Natural killer cell (primary cell): ENCODE results near the gene STUM. TPM values are rescaled to one million over a fixed set of nuclear protein-coding genes. Genes with fewer than 3 reads are reported as not detected.

Experiments
- ATAC-seq, 3 donors: fragments of 150-1000 bp in 2 of 3; fragments of 200-7000 bp in 1 of 3; cut with Tn5 transposase; 1 replicate in 1 of 3; 2 replicates in 2 of 3; pipeline ENCODE4 v1.10.0; 2021; ENCODE audit warnings: mild to moderate bottlenecking in 2 of 3, moderate library complexity in 2 of 3
- DNase-seq, 2 donors: peaks; one replicate each; pipeline versions ENCODE4 v3.0.0 to v3.0.0-alpha.2; 2013 to 2021; ENCODE audit warnings: mixed read lengths in 1 of 2
- H3K27ac ChIP-seq: one replicate; pipeline ENCODE4 v1.5.1; 2013; ENCODE audit warnings: mild to moderate bottlenecking, low read length
- H3K27me3 ChIP-seq: one replicate; pipeline ENCODE4 v1.6.1; 2013; ENCODE audit warnings: low read length; ENCODE audit not compliant: control insufficient read depth, insufficient read depth
- H3K36me3 ChIP-seq: one replicate; pipeline ENCODE4 v1.6.1; 2013; ENCODE audit warnings: low read length; ENCODE audit not compliant: control insufficient read depth, insufficient read depth
- H3K4me1 ChIP-seq: one replicate; pipeline ENCODE4 v1.6.1; 2013; ENCODE audit warnings: low read length; ENCODE audit not compliant: control insufficient read depth, insufficient read depth
- H3K4me3 ChIP-seq: one replicate; pipeline ENCODE4 v1.5.1; 2013; ENCODE audit warnings: low read length
- H3K9me3 ChIP-seq: one replicate; pipeline ENCODE4 v1.6.1; 2013; ENCODE audit warnings: low read length; ENCODE audit not compliant: control insufficient read depth, insufficient read depth
- H3K27ac Mint-ChIP-seq, 2 donors: one replicate each; pipeline ENCODE4 v1.8.0; 2022; ENCODE audit warnings: mild to moderate bottlenecking in 2 of 2, mixed read lengths in 2 of 2, moderate library complexity in 1 of 2
- H3K27me3 Mint-ChIP-seq, 2 donors: one replicate each; pipeline ENCODE4 v1.8.0; 2022; ENCODE audit warnings: low read depth in 2 of 2, mixed read lengths in 2 of 2
- H3K36me3 Mint-ChIP-seq: one replicate; pipeline ENCODE4 v1.8.0; 2022; ENCODE audit warnings: mixed read lengths
- H3K4me1 Mint-ChIP-seq, 2 donors: one replicate each; pipeline ENCODE4 v1.8.0; 2022; ENCODE audit warnings: mixed read lengths in 2 of 2
- H3K4me3 Mint-ChIP-seq: one replicate; pipeline ENCODE4 v1.8.0; 2022; ENCODE audit warnings: mild to moderate bottlenecking, moderate library complexity, mixed read lengths
- H3K9me3 Mint-ChIP-seq, 2 donors: one replicate each; pipeline ENCODE4 v1.8.0; 2022; ENCODE audit warnings: mixed read lengths in 2 of 2
- WGBS: methylation state at CpG from one replicate; pipeline ENCODE4 v1.1.7; 2013; ENCODE audit warnings: missing lambda C conversion rate; ENCODE audit not compliant: insufficient coverage; 5-methylcytosine and 5-hydroxymethylcytosine counted together
- intact Hi-C: fragments of 100-400 bp; cut with micrococcal nuclease; formaldehyde crosslinking; loops from one replicate; pipeline ENCODE4 v1.14.2; 2022
- total RNA-seq, 4 donors: library from RNA; stranded (reverse); fragments of 120-200 nt in 1 of 4; gene quantifications; one replicate each; pipeline versions ENCODE4 v1.2.3 to v1.2.4, GENCODE V29; 2013 to 2022
- TF ChIP-seq, protein P1 (sequence below): fragments of 200-600 bp; IDR thresholded peaks from one replicate; pipeline ENCODE4 v1.8.0; 2022; ENCODE audit warnings: antibody characterized with exemption

Gene STUM
- total RNA-seq, 3 donors from 2014 or later (not counting 1 experiment from before 2014, with no cell fraction given): not detected

GRCh38 chr1:226650236-226650841 is 101.8 kb downstream of the STUM start:
- H3K36me3 ChIP-seq: peaks cover 36% of the 10 kb centered on the region
- no peak overlapping the region for H3K27ac Mint-ChIP-seq
- ATAC-seq (no peak), DNase-seq (no peak)
- peaks cover 22 to 27% of the 10 kb centered on the region in 2 donors for H3K4me1 Mint-ChIP-seq
- H3K27me3 ChIP-seq: no peaks in the 10 kb centered on the region
- TF ChIP-seq, protein P1, sequence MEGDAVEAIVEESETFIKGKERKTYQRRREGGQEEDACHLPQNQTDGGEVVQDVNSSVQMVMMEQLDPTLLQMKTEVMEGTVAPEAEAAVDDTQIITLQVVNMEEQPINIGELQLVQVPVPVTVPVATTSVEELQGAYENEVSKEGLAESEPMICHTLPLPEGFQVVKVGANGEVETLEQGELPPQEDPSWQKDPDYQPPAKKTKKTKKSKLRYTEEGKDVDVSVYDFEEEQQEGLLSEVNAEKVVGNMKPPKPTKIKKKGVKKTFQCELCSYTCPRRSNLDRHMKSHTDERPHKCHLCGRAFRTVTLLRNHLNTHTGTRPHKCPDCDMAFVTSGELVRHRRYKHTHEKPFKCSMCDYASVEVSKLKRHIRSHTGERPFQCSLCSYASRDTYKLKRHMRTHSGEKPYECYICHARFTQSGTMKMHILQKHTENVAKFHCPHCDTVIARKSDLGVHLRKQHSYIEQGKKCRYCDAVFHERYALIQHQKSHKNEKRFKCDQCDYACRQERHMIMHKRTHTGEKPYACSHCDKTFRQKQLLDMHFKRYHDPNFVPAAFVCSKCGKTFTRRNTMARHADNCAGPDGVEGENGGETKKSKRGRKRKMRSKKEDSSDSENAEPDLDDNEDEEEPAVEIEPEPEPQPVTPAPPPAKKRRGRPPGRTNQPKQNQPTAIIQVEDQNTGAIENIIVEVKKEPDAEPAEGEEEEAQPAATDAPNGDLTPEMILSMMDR: no peak
- no peaks in the 10 kb centered on the region for H3K36me3 Mint-ChIP-seq
- no peaks in the 10 kb centered on the region for H3K27me3 Mint-ChIP-seq
- H3K9me3 ChIP-seq: no peaks in the 10 kb centered on the region
- no peaks in the 10 kb centered on the region for H3K9me3 Mint-ChIP-seq
- peaks cover 25% of the 10 kb centered on the region for H3K4me1 ChIP-seq
- H3K4me3 Mint-ChIP-seq: no peak overlapping the region
- H3K4me3 ChIP-seq: no peak overlapping the region
- WGBS: 86% methylated on average over 11 of the region's 11 CpGs
- no peak overlapping the region for H3K27ac ChIP-seq
- intact Hi-C loops: loop anchor here (5.0 kb wide), 1 partner anchor 37 kb away; no protein-coding TSS in a partner anchor

DNA sequence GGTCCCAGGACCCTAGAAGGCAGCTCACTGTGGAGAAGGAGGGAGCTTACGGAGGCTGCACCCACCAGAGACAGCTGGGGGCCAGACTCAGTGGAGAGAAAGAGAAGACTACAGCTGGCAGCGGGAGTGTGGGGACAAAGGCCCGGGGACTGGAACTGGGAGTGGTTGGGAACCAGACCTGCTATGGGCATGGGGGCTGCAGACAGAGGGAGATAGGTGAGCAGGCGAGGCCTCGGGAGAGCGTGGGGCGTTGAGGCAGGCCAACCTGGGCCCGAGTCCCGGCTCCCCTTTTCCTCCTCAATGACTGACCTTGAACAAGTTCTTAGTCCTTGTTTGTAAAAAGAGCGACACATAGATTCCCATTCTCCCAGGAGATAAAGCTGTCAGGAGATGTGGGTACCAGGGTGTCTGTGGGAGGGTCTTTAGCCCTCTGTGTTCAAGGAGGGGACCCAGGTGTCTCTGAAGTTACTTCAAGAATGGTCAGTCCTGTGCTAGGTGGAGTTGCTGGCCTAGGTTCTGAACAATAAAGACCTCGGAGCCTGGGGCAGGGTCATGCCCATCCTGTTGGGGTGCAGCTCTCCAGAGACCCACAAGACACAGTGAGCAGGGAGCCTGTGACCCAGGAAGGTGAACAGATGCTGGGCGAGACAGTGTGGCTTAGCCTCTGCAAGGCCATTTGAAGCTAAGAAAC is 102.6 kb downstream of the STUM start:
- no peak overlapping the region for H3K4me3 ChIP-seq
- peaks cover 27% of the 10 kb centered on the region for H3K36me3 ChIP-seq
- ATAC-seq (no peak), DNase-seq (no peak)
- H3K4me1 ChIP-seq: peaks cover 17% of the 10 kb centered on the region
- Mint-ChIP-seq H3K27ac (no peak overlapping the region), H3K4me3 (no peak overlapping the region), H3K4me1 (peaks cover 16 to 20% of the 10 kb centered on the region in 2 donors), H3K27me3 (no peaks in the 10 kb centered on the region), H3K36me3 (no peaks in the 10 kb centered on the region), H3K9me3 (no peaks in the 10 kb centered on the region)
- intact Hi-C loops: loop anchor here (5.0 kb wide), 1 partner anchor 36 kb away; no protein-coding TSS in a partner anchor
- TF ChIP-seq, protein P1: no peak
- H3K27ac ChIP-seq: no peak overlapping the region
- H3K9me3 ChIP-seq: no peaks in the 10 kb centered on the region
- no peaks in the 10 kb centered on the region for H3K27me3 ChIP-seq
- WGBS: 96% methylated on average over 12 of the region's 12 CpGs

DNA sequence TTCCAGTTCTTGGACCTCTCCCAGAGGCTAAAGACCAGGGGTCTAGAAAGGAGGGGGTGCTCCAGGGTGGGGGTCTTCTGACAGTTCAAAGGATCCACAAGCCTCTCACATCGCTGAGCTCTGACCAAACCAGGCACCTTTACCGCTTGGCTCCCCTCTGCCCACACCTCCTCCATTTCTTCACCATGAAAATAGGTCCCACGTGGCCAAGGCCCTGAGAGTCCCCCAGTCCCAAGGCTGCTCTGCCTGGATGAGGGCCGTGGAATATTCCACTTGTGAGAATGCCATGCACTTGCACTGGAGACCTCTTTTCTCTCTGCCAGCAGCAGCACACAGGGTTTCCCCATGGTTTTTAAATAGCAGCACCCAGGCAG is 103.2 kb downstream of the STUM start:
- H3K9me3 Mint-ChIP-seq: no peaks in the 10 kb centered on the region
- intact Hi-C loops: loop anchor here (2.0 to 5.0 kb wide), 2 partner anchors 36 to 87 kb away; partner anchors contain the start of gene ITPKB
- peaks cover 22% of the 10 kb centered on the region for H3K36me3 ChIP-seq
- no peak overlapping the region for H3K4me3 ChIP-seq
- H3K4me1 Mint-ChIP-seq: peaks cover 16 to 20% of the 10 kb centered on the region in 2 donors
- no peaks in the 10 kb centered on the region for H3K27me3 Mint-ChIP-seq
- TF ChIP-seq, protein P1: no peak
- peaks cover 17% of the 10 kb centered on the region for H3K4me1 ChIP-seq
- no peaks in the 10 kb centered on the region for H3K9me3 ChIP-seq
- H3K27ac Mint-ChIP-seq: no peak overlapping the region
- H3K27me3 ChIP-seq: no peaks in the 10 kb centered on the region
- H3K4me3 Mint-ChIP-seq: no peak overlapping the region
- ATAC-seq (no peak), DNase-seq (no peak)
- WGBS: 91% methylated on average over 4 of the region's 4 CpGs
- H3K27ac ChIP-seq: no peak overlapping the region
- no peaks in the 10 kb centered on the region for H3K36me3 Mint-ChIP-seq
